Liver (tissue), 9 donors: ENCODE data around the gene CCNY. TPM values are rescaled to one million over a fixed set of nuclear protein-coding genes. Genes with fewer than 3 reads are reported as not detected.

ENCODE experiments used
- DNase-seq: peaks from one replicate; pipeline ENCODE4 v3.0.0-alpha.2; 2017; ENCODE audit warnings: low spot score
- H3K27ac ChIP-seq, 2 donors: one replicate each; pipeline ENCODE4 v1.7.0; 2013; ENCODE audit warnings: inconsistent platforms in 2 of 2, low read length in 2 of 2, control low read depth in 1 of 2, low read depth in 1 of 2, mild to moderate bottlenecking in 1 of 2
- H3K27me3 ChIP-seq, 4 donors: one replicate each; pipeline versions ENCODE4 v1.6.1 to v1.7.0; 2013; ENCODE audit warnings: low read length in 3 of 4, inconsistent platforms in 1 of 4, mild to moderate bottlenecking in 1 of 4, moderate library complexity in 1 of 4; ENCODE audit not compliant: control insufficient read depth in 4 of 4, insufficient read depth in 4 of 4
- H3K36me3 ChIP-seq, 4 donors: one replicate each; pipeline versions ENCODE4 v1.6.1 to v1.7.0; 2013; ENCODE audit warnings: low read length in 3 of 4, mild to moderate bottlenecking in 3 of 4, low read depth in 1 of 4, moderate library complexity in 1 of 4; ENCODE audit not compliant: control insufficient read depth in 4 of 4, insufficient read depth in 3 of 4
- H3K4me1 ChIP-seq, 4 donors: one replicate each; pipeline versions ENCODE4 v1.6.1 to v1.7.0; 2013; ENCODE audit warnings: low read length in 3 of 4, mild to moderate bottlenecking in 3 of 4, moderate library complexity in 1 of 4; ENCODE audit not compliant: control insufficient read depth in 4 of 4, insufficient read depth in 4 of 4
- H3K4me3 ChIP-seq, 3 donors: one replicate each; pipeline versions ENCODE4 v1.6.1 to v1.7.0; 2013; ENCODE audit warnings: low read length in 3 of 3, control low read depth in 1 of 3, low read depth in 1 of 3, mild to moderate bottlenecking in 1 of 3
- H3K9ac ChIP-seq, 2 donors: one replicate each; pipeline ENCODE4 v1.7.0; 2013; ENCODE audit warnings: low read length in 2 of 2, mild to moderate bottlenecking in 2 of 2, moderate library complexity in 2 of 2, control low read depth in 1 of 2, low read depth in 1 of 2
- H3K9me3 ChIP-seq, 4 donors: one replicate each; pipeline versions ENCODE4 v1.6.1 to v1.7.0; 2013; ENCODE audit warnings: low read length in 3 of 4; ENCODE audit not compliant: control insufficient read depth in 4 of 4
- ATF3 ChIP-seq: IDR thresholded peaks from 2 replicates; pipeline ENCODE4 v1.6.1; 2016; ENCODE audit warnings: antibody characterized with exemption
- CTCF ChIP-seq: fragments of 150-350 bp; IDR thresholded peaks from 2 replicates; pipeline ENCODE4 v1.5.1; 2017; ENCODE audit warnings: improper control_type of control experiment, low read depth, low read length; ENCODE audit not compliant: missing input control
- EGR1 ChIP-seq, 2 donors: IDR thresholded peaks; 2 replicates each; pipeline ENCODE4 v1.6.1; 2016 to 2018; ENCODE audit warnings: antibody characterized with exemption in 2 of 2, low read depth in 2 of 2
- FOXA1 ChIP-seq: IDR thresholded peaks from 2 replicates; pipeline ENCODE4 v1.6.1; 2016; ENCODE audit warnings: antibody characterized with exemption
- FOXA2 ChIP-seq: IDR thresholded peaks from 2 replicates; pipeline ENCODE4 v1.6.1; 2016; ENCODE audit warnings: antibody characterized with exemption
- GABPA ChIP-seq, 2 donors: IDR thresholded peaks in 1 of 2; conservative IDR thresholded peaks in 1 of 2; 2 replicates each; pipeline ENCODE4 v1.6.1; 2016; ENCODE audit warnings: antibody characterized with exemption in 2 of 2, mild to moderate bottlenecking in 1 of 2, moderate library complexity in 1 of 2
- HNF4A ChIP-seq, 2 donors: conservative IDR thresholded peaks; 2 replicates each; pipeline ENCODE4 v1.6.1; 2016; ENCODE audit warnings: antibody characterized with exemption in 2 of 2, mild to moderate bottlenecking in 2 of 2
- HNF4G ChIP-seq: IDR thresholded peaks from 2 replicates; pipeline ENCODE4 v1.6.1; 2016; ENCODE audit warnings: antibody characterized with exemption
- JUND ChIP-seq, 2 donors: IDR thresholded peaks; 2 replicates each; pipeline ENCODE4 v1.6.1; 2016; ENCODE audit warnings: antibody characterized with exemption in 2 of 2
- MAX ChIP-seq: IDR thresholded peaks from 2 replicates; pipeline ENCODE4 v1.6.1; 2016; ENCODE audit warnings: antibody characterized with exemption
- NR2F2 ChIP-seq: IDR thresholded peaks from 2 replicates; pipeline ENCODE4 v1.6.1; 2016; ENCODE audit warnings: antibody characterized with exemption
- RAD21 ChIP-seq, 2 donors: IDR thresholded peaks; 2 replicates each; pipeline ENCODE4 v1.6.1; 2016; ENCODE audit warnings: antibody characterized with exemption in 2 of 2, mild to moderate bottlenecking in 2 of 2
- REST ChIP-seq: IDR thresholded peaks from 2 replicates; pipeline ENCODE4 v1.6.1; 2016; ENCODE audit warnings: antibody characterized with exemption, mild to moderate bottlenecking
- RXRA ChIP-seq, 2 donors: IDR thresholded peaks; 2 replicates each; pipeline ENCODE4 v1.6.1; 2017 to 2018; ENCODE audit warnings: antibody characterized with exemption in 2 of 2, mild to moderate bottlenecking in 1 of 2
- SP1 ChIP-seq: IDR thresholded peaks from 2 replicates; pipeline ENCODE4 v1.6.1; 2018; ENCODE audit warnings: antibody characterized with exemption, mild to moderate bottlenecking
- TAF1 ChIP-seq: conservative IDR thresholded peaks from 2 replicates; pipeline ENCODE4 v1.6.1; 2016; ENCODE audit warnings: antibody characterized with exemption, mild to moderate bottlenecking
- YY1 ChIP-seq: IDR thresholded peaks from 2 replicates; pipeline ENCODE4 v1.6.1; 2016; ENCODE audit warnings: antibody characterized with exemption, mild to moderate bottlenecking
- ZBTB33 ChIP-seq: IDR thresholded peaks from 2 replicates; pipeline ENCODE4 v1.6.1; 2016; ENCODE audit warnings: antibody characterized with exemption
- WGBS: extraction: QIAGEN DNeasy Blood & Tissue Kit; methylation state at CpG from one replicate; pipeline ENCODE4 v1.1.7; 2013; 5-methylcytosine and 5-hydroxymethylcytosine counted together
- polyA plus RNA-seq, 2 donors: library from polyadenylated mRNA; stranded (reverse) in 1 of 2; unstranded in 1 of 2; fragments of 200-250 nt in 1 of 2; fragments of >200 nt in 1 of 2; fragmentation: Nextera tagmentation in 1 of 2; extraction: Ambion mirVana in 1 of 2; gene quantifications; one replicate each; pipeline versions ENCODE4 v1.2.1 to v1.2.3, GENCODE V29; 2013 to 2015
- total RNA-seq, 2 donors: library from RNA; depleted of rRNA; stranded (reverse); fragments of >200 nt; gene quantifications; one replicate each; pipeline ENCODE4 v1.2.3, GENCODE V29; 2014
- donor health status: healthy.
- donor health status: healthy.
- donor health status: healthy.
- donor health status: healthy.
- donor health status: healthy.

Gene CCNY
- total and polyA plus RNA-seq, 4 donors, result 17.6 to 38.4 (median 21.8) TPM

GRCh38 chr10:35611750-35612149 is 275.4 kb downstream of the CCNY start (continued):
- TF ChIP-seq RAD21 (IDR thresholded peaks at IDR 0.05) (no peak), TAF1 (no peak), HNF4A (conservative IDR thresholded peaks at IDR 0.05) (no peak), NR2F2 (no peak), MAX (no peak), GABPA (IDR thresholded peaks at IDR 0.05 in 1 of 2, conservative IDR thresholded peaks at IDR 0.05 in 1 of 2) (no peak), HNF4G (no peak), RXRA (IDR thresholded peaks at IDR 0.05) (no peak), ATF3 (no peak)

GRCh38 chr10:35612385-35613106 is 276.2 kb downstream of the CCNY start:
- Histone ChIP-seq H3K36me3 (no peaks in the 10 kb centered on the region), H3K9ac (no peak overlapping the region), H3K27ac (no peak overlapping the region), H3K4me1 (peaks cover 0 to 17% (median 9%) of the 10 kb centered on the region in 4 donors), H3K27me3 (no peaks in the 10 kb centered on the region), H3K9me3 (no peaks in the 10 kb centered on the region), H3K4me3 (no peak overlapping the region)
- peak; percentile 13 for TF ChIP-seq MAX
- no peak for TF ChIP-seq FOXA1
- no peak for TF ChIP-seq NR2F2
- no peak for TF ChIP-seq ZBTB33
- peak; percentile 36 to 55 for TF ChIP-seq RAD21 (IDR thresholded peaks at IDR 0.05)
- peak in 1 of 2 donors; percentile 25 for TF ChIP-seq JUND (IDR thresholded peaks at IDR 0.05)
- peak; percentile 90 for TF ChIP-seq SP1
- peak; percentile 26 for TF ChIP-seq REST
- peak; percentile 39 to 65 for TF ChIP-seq RXRA (IDR thresholded peaks at IDR 0.05)
- TF ChIP-seq FOXA2, result no peak
- no peak for TF ChIP-seq CTCF
- TF ChIP-seq HNF4G, result peak; percentile 40
- peak; percentile 39 for TF ChIP-seq TAF1
- TF ChIP-seq ATF3, result no peak
- TF ChIP-seq GABPA (IDR thresholded peaks at IDR 0.05 in 1 of 2, conservative IDR thresholded peaks at IDR 0.05 in 1 of 2), result no peak
- TF ChIP-seq EGR1 (IDR thresholded peaks at IDR 0.05; ENCODE audit: low read depth in 2 of 2), result no peak
- TF ChIP-seq YY1, result peak; percentile 44
- peak; percentile 62 to 80 for TF ChIP-seq HNF4A (conservative IDR thresholded peaks at IDR 0.05)
- no peak for DNase-seq
- 43% methylated on average over 6 of the region's 6 CpGs for WGBS
